Measurements from ENCODE around the gene KNSTRN.

Gene KNSTRN

GRCh38 chr15:40366457-40367370, 15.8 kb upstream of the KNSTRN start:
- DNase-seq (ENCODE audit: low spot score): no peak

GRCh38 chr15:40367371-40367685, 15.2 kb upstream of the KNSTRN start:
- DNase-seq (ENCODE audit: low spot score): no peak

- peak; percentile 94 for DNase-seq (ENCODE audit: low spot score)
Measured at GRCh38 chr15:40367686-40368611, 14.6 kb upstream of the KNSTRN start.

- DNase-seq (ENCODE audit: low spot score): no peak
Measured at GRCh38 chr15:40368719-40369473, 13.6 kb upstream of the KNSTRN start.

- DNase-seq (ENCODE audit: low spot score): no peak
Measured at GRCh38 chr15:40369474-40369869, 13.0 kb upstream of the KNSTRN start.

GRCh38 chr15:40369971-40370370, 12.6 kb upstream of the KNSTRN start:
- DNase-seq (ENCODE audit: low spot score): no peak

GRCh38 chr15:40372981-40373380, 9.5 kb upstream of the KNSTRN start:
- no peak for DNase-seq (ENCODE audit: low spot score)

GRCh38 chr15:40377606-40378005, 4.9 kb upstream of the KNSTRN start:
- no peak for DNase-seq (ENCODE audit: low spot score)

- DNase-seq (ENCODE audit: low spot score): no peak
Measured at GRCh38 chr15:40379374-40379773, 3.1 kb upstream of the KNSTRN start.

- DNase-seq (ENCODE audit: low spot score): peak; percentile 92
Measured at GRCh38 chr15:40379853-40380252, 2.7 kb upstream of the KNSTRN start.

GRCh38 chr15:40380636-40381035, 1.9 kb upstream of the KNSTRN start:
- DNase-seq (ENCODE audit: low spot score): no peak

GRCh38 chr15:40381818-40382529, 547 bp upstream of the KNSTRN start:
- no peak for DNase-seq (ENCODE audit: low spot score)

- DNase-seq (ENCODE audit: low spot score): no peak
Measured at GRCh38 chr15:40386480-40386879, 4.0 kb downstream of the KNSTRN start.

- DNase-seq (ENCODE audit: low spot score): no peak
Measured at GRCh38 chr15:40388941-40389823, 6.7 kb downstream of the KNSTRN start.

GRCh38 chr15:40389824-40390595, 7.5 kb downstream of the KNSTRN start:
- DNase-seq (ENCODE audit: low spot score): no peak

GRCh38 chr15:40392986-40393948, 10.7 kb downstream of the KNSTRN start:
- DNase-seq (ENCODE audit: low spot score): no peak

GRCh38 chr15:40397688-40398412, 15.3 kb downstream of the KNSTRN start:
- DNase-seq (ENCODE audit: low spot score): no peak

GRCh38 chr15:40398413-40398873, 15.9 kb downstream of the KNSTRN start:
- no peak for DNase-seq (ENCODE audit: low spot score)

Data from AG08396 (cell line).